Endothelial cell of umbilical vein (primary cell): ENCODE data around the gene CACNG4. TPM values are rescaled to one million over a fixed set of nuclear protein-coding genes. Genes with fewer than 3 reads are reported as not detected.

ENCODE experiments used
- BruUV-seq: library from RNA; stranded (reverse); fragments of 400-500 nt; replicated peaks from 2 replicates; lab custom pipeline; 2021; lab: Mats Ljungman, UMichigan
- CTCF ChIA-PET: fragments of 300-600, 350-600 bp; sonication (Branson Sonifier 250); formaldehyde crosslinking; loops from one replicate; lab custom pipeline; 2021; ENCODE audit warnings: antibody characterized with exemption, inconsistent platforms; lab: Charles Lee
- POLR2A ChIA-PET: fragments of 300-600, 350-600 bp; sonication (Branson Sonifier 250); formaldehyde crosslinking; loops from one replicate; lab custom pipeline; 2021; ENCODE audit warnings: antibody characterized with exemption, inconsistent platforms; lab: Charles Lee
- DNase-seq: peaks from one replicate; pipeline ENCODE4 v3.0.0-alpha.2; 2011; ENCODE audit warnings: low read depth, low spot score
- FAIRE-seq: peaks from 2 replicates; lab custom pipeline; 2011; peaks lifted over from hg19 to GRCh38; lab: Jason Lieb, UNC
- H2AFZ ChIP-seq: 2 replicates; pipeline ENCODE4 v1.6.0; 2012; ENCODE audit warnings: low read depth, low read length, control low read depth, inconsistent platforms
- H3K27ac ChIP-seq: 2 replicates; pipeline ENCODE4 v1.5.1; 2011; ENCODE audit warnings: low read depth, mild to moderate bottlenecking, control low read depth, low read length, moderate library complexity; ENCODE audit not compliant: insufficient read depth
- H3K27me3 ChIP-seq, 2 experiments: 2 replicates each; pipeline versions ENCODE4 v1.6.0 to v1.6.1; 2011; ENCODE audit warnings: low read length in 2 of 2, mixed read lengths in 1 of 2; ENCODE audit not compliant: control insufficient read depth in 2 of 2, insufficient read depth in 2 of 2
- H3K36me3 ChIP-seq, 2 experiments: 2 replicates in 1 of 2; 3 replicates in 1 of 2; pipeline ENCODE4 v1.5.1; 2011; ENCODE audit warnings: low read length in 2 of 2, mild to moderate bottlenecking in 1 of 2, moderate library complexity in 1 of 2; ENCODE audit not compliant: control insufficient read depth in 2 of 2, insufficient read depth in 2 of 2; ENCODE audit errors: extremely low read depth in 1 of 2
- H3K4me1 ChIP-seq: 3 replicates; pipeline ENCODE4 v1.5.1; 2011; ENCODE audit warnings: mild to moderate bottlenecking, low read length; ENCODE audit not compliant: control insufficient read depth, insufficient read depth; ENCODE audit errors: extremely low read depth
- H3K4me2 ChIP-seq: 2 replicates; pipeline ENCODE4 v1.6.1; 2011; ENCODE audit warnings: low read length, control low read depth, mixed read lengths; ENCODE audit not compliant: insufficient read depth
- H3K4me3 ChIP-seq, 3 experiments: fragments of 200-600 bp in 1 of 3; sonication (generic), shearing (Covaris generic) in 1 of 3; replicated peaks in 1 of 3; 2 replicates each; pipeline ENCODE4 v1.5.1; 2011 to 2016; ENCODE audit warnings: control low read depth in 3 of 3, low read length in 3 of 3, mild to moderate bottlenecking in 2 of 3, inconsistent platforms in 1 of 3, low read depth in 1 of 3, moderate library complexity in 1 of 3; ENCODE audit not compliant: insufficient read depth in 1 of 3
- H3K79me2 ChIP-seq: 2 replicates; pipeline ENCODE4 v1.6.0; 2012; ENCODE audit warnings: low read length, inconsistent platforms; ENCODE audit not compliant: control insufficient read depth, insufficient read depth
- H3K9ac ChIP-seq: replicated peaks from 2 replicates; pipeline ENCODE3; 2011; ENCODE audit warnings: low read length, control low read depth; ENCODE audit not compliant: insufficient read depth; ENCODE audit errors: extremely low read depth
- H3K9me1 ChIP-seq: replicated peaks from 3 replicates; pipeline ENCODE4 v1.6.0; 2011; ENCODE audit warnings: mild to moderate bottlenecking, low read length; ENCODE audit not compliant: control insufficient read depth, insufficient read depth; ENCODE audit errors: extremely low read depth
- H3K9me3 ChIP-seq: replicated peaks from 2 replicates; pipeline ENCODE4 v1.5.1; 2012; ENCODE audit warnings: low read length, inconsistent platforms; ENCODE audit not compliant: control insufficient read depth, insufficient read depth
- H4K20me1 ChIP-seq: replicated peaks from 2 replicates; pipeline ENCODE3; 2011; ENCODE audit warnings: mild to moderate bottlenecking, low read length; ENCODE audit not compliant: control insufficient read depth, insufficient read depth; ENCODE audit errors: extremely low read depth
- CTCF ChIP-seq, 2 donors: IDR thresholded peaks; 1 replicate in 1 of 2; 2 replicates in 1 of 2; pipeline ENCODE4 v1.5.1; 2011; ENCODE audit warnings: low read length in 2 of 2, mild to moderate bottlenecking in 2 of 2, moderate library complexity in 2 of 2, control low read depth in 1 of 2, inconsistent platforms in 1 of 2, low read depth in 1 of 2; ENCODE audit not compliant: insufficient read depth in 1 of 2; ENCODE audit errors: extremely low read depth in 1 of 2
- EZH2 ChIP-seq: IDR thresholded peaks from 2 replicates; pipeline ENCODE4 v1.6.1; 2012; ENCODE audit warnings: borderline replicate concordance, low read depth, mild to moderate bottlenecking, moderate library complexity, low read length, inconsistent platforms; ENCODE audit not compliant: severe bottlenecking
- FOS ChIP-seq: IDR thresholded peaks from 2 replicates; pipeline ENCODE4 v1.6.1; 2011; ENCODE audit warnings: mild to moderate bottlenecking, low read length, moderate library complexity, borderline replicate concordance; ENCODE audit not compliant: insufficient read depth
- GATA2 ChIP-seq: IDR thresholded peaks from 2 replicates; pipeline ENCODE4 v1.7.0; 2011; ENCODE audit warnings: low read depth, mild to moderate bottlenecking, moderate library complexity, mixed read lengths, low read length; ENCODE audit not compliant: insufficient read length, insufficient read depth
- JUN ChIP-seq: IDR thresholded peaks from 2 replicates; pipeline ENCODE4 v1.6.1; 2011; ENCODE audit warnings: borderline replicate concordance, low read depth; ENCODE audit not compliant: insufficient read length, insufficient read depth
- MAX ChIP-seq: IDR thresholded peaks from 2 replicates; pipeline ENCODE4 v1.6.1; 2011; ENCODE audit not compliant: insufficient read depth, insufficient read length
- MYC ChIP-seq: IDR thresholded peaks from one replicate; pipeline ENCODE4 v1.6.1; 2011; ENCODE audit warnings: mild to moderate bottlenecking, low read depth, low read length
- dilution Hi-C: fragments of 300-500 bp; cut with MboI; formaldehyde crosslinking; loops from one replicate; pipeline ENCODE4 v1.15.0; 2019; ENCODE audit warnings: low sequenced_read_pairs; ENCODE audit not compliant: extremely low pct_ligation_motif_present
- intact Hi-C: fragments of 100-400 bp; cut with micrococcal nuclease; formaldehyde crosslinking; loops from one replicate; pipeline ENCODE4 v1.10.0; 2022
- polyA plus RNA-seq, 4 experiments: library from polyadenylated mRNA; depleted of rRNA in 3 of 4; stranded (reverse) in 3 of 4; unstranded in 1 of 4; fragments of >200 nt; gene quantifications; 2 replicates each; pipeline versions ENCODE4 v1.2.1 to v1.2.3, GENCODE V29; 2011 to 2012; ENCODE audit warnings: missing spikeins in 1 of 4
- total RNA-seq: library from RNA; stranded (reverse); gene quantifications from 2 replicates; pipeline ENCODE4 v1.2.3, GENCODE V29; 2021

Gene CACNG4
- total and polyA plus RNA-seq, 2 donors (not counting 3 experiments of a cell fraction or from before 2014, with no cell fraction given): not detected

- H3K27me3 ChIP-seq: peaks cover 0 to 2% of the 10 kb centered on the region in 2 experiments
- H2AFZ ChIP-seq: no peak overlapping the region
- H3K4me1 ChIP-seq: no peaks in the 10 kb centered on the region
- H3K27ac ChIP-seq: no peak overlapping the region
- intact Hi-C loops (no loop called here), dilution Hi-C loops (no loop called here)
- BruUV-seq: no TSS peak
- no peaks in the 10 kb centered on the region for H3K79me2 ChIP-seq
- no peak for FAIRE-seq
- CTCF ChIA-PET: no interaction called here
- H3K9me3 ChIP-seq: no peaks in the 10 kb centered on the region
- no peak overlapping the region for H3K9ac ChIP-seq
- H4K20me1 ChIP-seq: no peaks in the 10 kb centered on the region
- no peak for DNase-seq
- H3K9me1 ChIP-seq: no peaks in the 10 kb centered on the region
- H3K4me3 ChIP-seq: no peak overlapping the region
- no peak for TF ChIP-seq MYC
- no peak for TF ChIP-seq CTCF (IDR thresholded peaks at IDR 0.05; ENCODE audit: extremely low read depth in 1 of 2, insufficient read depth in 1 of 2, low read depth in 1 of 2, low read length in 2 of 2)
- TF ChIP-seq GATA2: no peak
- TF ChIP-seq FOS: no peak
- TF ChIP-seq JUN: no peak
- TF ChIP-seq EZH2: no peak
- POLR2A ChIA-PET: no interaction called here
- H3K36me3 ChIP-seq: no peaks in the 10 kb centered on the region
- no peak overlapping the region for H3K4me2 ChIP-seq
These were observed 30.5 kb upstream of the CACNG4 start for GRCh38 chr17:66934040-66934439.

GRCh38 chr17:66935717-66936116, 28.8 kb upstream of the CACNG4 start:
- FAIRE-seq (no peak), DNase-seq (no peak)
- dilution Hi-C loops: no loop called here
- no peak overlapping the region for H3K4me2 ChIP-seq
- no peaks in the 10 kb centered on the region for H3K79me2 ChIP-seq
- no peaks in the 10 kb centered on the region for H3K4me1 ChIP-seq
- no peak overlapping the region for H2AFZ ChIP-seq
- ChIA-PET POLR2A (interaction anchor here (0.7 kb wide), 1 partner anchor 15 kb away, joined by 5 read pairs; no protein-coding TSS in a partner anchor), CTCF (interaction anchor here (0.7 kb wide), 1 partner anchor 758 kb away, joined by 3 read pairs; no protein-coding TSS in a partner anchor)
- TF ChIP-seq MAX: no peak
- TF ChIP-seq CTCF (IDR thresholded peaks at IDR 0.05; ENCODE audit: extremely low read depth in 1 of 2, insufficient read depth in 1 of 2, low read depth in 1 of 2, low read length in 2 of 2): no peak
- TF ChIP-seq EZH2: no peak
- H3K27ac ChIP-seq: no peak overlapping the region
- BruUV-seq: no TSS peak
- H3K9me1 ChIP-seq: no peaks in the 10 kb centered on the region
- no peak overlapping the region for H3K9ac ChIP-seq
- no peaks in the 10 kb centered on the region for H4K20me1 ChIP-seq
- intact Hi-C loops: no loop called here
- no peaks in the 10 kb centered on the region for H3K27me3 ChIP-seq
- no peaks in the 10 kb centered on the region for H3K36me3 ChIP-seq
- H3K4me3 ChIP-seq: no peak overlapping the region
- H3K9me3 ChIP-seq: no peaks in the 10 kb centered on the region
